Neural progenitor cell (in vitro differentiated cells): ENCODE data around the gene ZNF423. TPM values are rescaled to one million over a fixed set of nuclear protein-coding genes. Genes with fewer than 3 reads are reported as not detected.

ENCODE experiments used
- DNase-seq: peaks from one replicate; pipeline ENCODE4 v3.0.0-alpha.2; 2016; ENCODE audit warnings: low spot score
- H2AFZ ChIP-seq: fragments of 200-600 bp; sonication (generic); replicated peaks from 2 replicates; pipeline ENCODE4 v1.6.1; 2016; ENCODE audit warnings: antibody characterized with exemption
- H3F3A ChIP-seq: fragments of 200-600 bp; sonication (generic); 2 replicates; pipeline ENCODE4 v1.6.1; 2016; ENCODE audit warnings: antibody characterized with exemption, low read depth
- H3K27ac ChIP-seq: fragments of 200-600 bp; sonication (generic); 2 replicates; pipeline ENCODE4 v1.5.1; 2016; ENCODE audit warnings: mild to moderate bottlenecking
- H3K27me3 ChIP-seq: fragments of 200-600 bp; sonication (generic); 2 replicates; pipeline ENCODE4 v1.6.1; 2016; ENCODE audit warnings: mild to moderate bottlenecking, moderate library complexity
- H3K36me3 ChIP-seq: fragments of 200-600 bp; sonication (generic); 2 replicates; pipeline ENCODE4 v1.5.1; 2016
- H3K4me1 ChIP-seq: fragments of 200-600 bp; sonication (generic); 2 replicates; pipeline ENCODE4 v1.6.1; 2016; ENCODE audit warnings: mixed run types
- H3K4me2 ChIP-seq: fragments of 200-600 bp; sonication (generic); 2 replicates; pipeline ENCODE4 v1.6.1; 2016
- H3K4me3 ChIP-seq: fragments of 200-600 bp; sonication (generic); 2 replicates; pipeline ENCODE4 v1.5.1; 2016
- H3K79me2 ChIP-seq: fragments of 200-600 bp; sonication (generic); 2 replicates; pipeline ENCODE4 v1.6.1; 2016; ENCODE audit warnings: low read depth
- H3K9ac ChIP-seq: fragments of 200-600 bp; sonication (generic); 2 replicates; pipeline ENCODE4 v1.6.1; 2016
- H3K9me3 ChIP-seq: fragments of 200-600 bp; sonication (generic); 2 replicates; pipeline ENCODE4 v1.5.1; 2016; ENCODE audit warnings: low read depth
- H4K20me1 ChIP-seq: fragments of 200-600 bp; sonication (generic); 2 replicates; pipeline ENCODE4 v1.6.1; 2016; ENCODE audit warnings: low read depth
- H3K27ac Mint-ChIP-seq: 3 replicates; pipeline ENCODE4 v1.8.0; 2021; ENCODE audit warnings: mixed read lengths
- H3K27me3 Mint-ChIP-seq: 2 replicates; pipeline ENCODE4 v1.8.0; 2022; ENCODE audit warnings: low read depth, mild to moderate bottlenecking, inconsistent platforms, moderate library complexity, mixed read lengths; ENCODE audit not compliant: insufficient read depth
- H3K36me3 Mint-ChIP-seq: 3 replicates; pipeline ENCODE4 v1.8.0; 2021; ENCODE audit warnings: mixed read lengths
- H3K4me1 Mint-ChIP-seq: 3 replicates; pipeline ENCODE4 v1.8.0; 2021; ENCODE audit warnings: mixed read lengths
- H3K4me3 Mint-ChIP-seq: 3 replicates; pipeline ENCODE4 v1.8.0; 2021; ENCODE audit warnings: mild to moderate bottlenecking, moderate library complexity, mixed read lengths
- H3K9me3 Mint-ChIP-seq: 3 replicates; pipeline ENCODE4 v1.8.0; 2020; ENCODE audit warnings: mixed read lengths
- CTCF ChIP-seq: fragments of 200-600 bp; sonication (generic); IDR thresholded peaks from 2 replicates; pipeline ENCODE4 v1.5.1; 2017; ENCODE audit warnings: antibody characterized with exemption, mild to moderate bottlenecking
- EZH2 ChIP-seq: fragments of 200-600 bp; sonication (generic); IDR thresholded peaks from 2 replicates; pipeline ENCODE4 v1.6.1; 2017; ENCODE audit warnings: antibody characterized with exemption, mild to moderate bottlenecking, moderate library complexity
- EZH2phosphoT487 ChIP-seq: fragments of 200-600 bp; sonication (generic); IDR thresholded peaks from 2 replicates; pipeline ENCODE4 v1.6.1; 2017; ENCODE audit warnings: antibody characterized with exemption
- total RNA-seq: library from RNA; depleted of rRNA; stranded (reverse); fragments of >200 nt; gene quantifications from 2 replicates; pipeline ENCODE4 v1.2.3, GENCODE V29; 2015; ENCODE audit warnings: low replicate concordance

The ZNF423 gene
- total RNA-seq, 1 donor from 2014 or later: 21.9 TPM

GRCh38 chr16:49599704-49600103, 256.2 kb downstream of the ZNF423 start:
- no peak overlapping the region for H3K27ac ChIP-seq
- no peak for DNase-seq

GRCh38 chr16:49599281-49599680, 256.6 kb downstream of the ZNF423 start:
- Histone ChIP-seq H3K4me3 (no peak overlapping the region), H3K79me2 (peaks cover 35% of the 10 kb centered on the region), H3K4me1 (peaks cover 40% of the 10 kb centered on the region), H2AFZ (no peak overlapping the region), H3K4me2 (no peak overlapping the region), H3K27me3 (no peaks in the 10 kb centered on the region), H4K20me1 (peaks cover 68% of the 10 kb centered on the region), H3K36me3 (no peaks in the 10 kb centered on the region), H3K9me3 (no peaks in the 10 kb centered on the region), H3K9ac (no peak overlapping the region), H3K27ac (no peak overlapping the region), H3F3A (peaks cover 36% of the 10 kb centered on the region)
- Mint-ChIP-seq H3K4me3 (no peak overlapping the region), H3K36me3 (no peaks in the 10 kb centered on the region), H3K9me3 (no peaks in the 10 kb centered on the region), H3K27ac (peak overlapping the region; percentile 27), H3K4me1 (peaks cover 73% of the 10 kb centered on the region), H3K27me3 (peaks cover 7% of the 10 kb centered on the region)
- no peak for DNase-seq
- TF ChIP-seq EZH2phosphoT487: no peak
- TF ChIP-seq CTCF: no peak
- TF ChIP-seq EZH2: no peak

More at GRCh38 chr16:49599704-49600103, 256.2 kb downstream of the ZNF423 start:
- no peaks in the 10 kb centered on the region for H3K27me3 ChIP-seq
- peaks cover 36% of the 10 kb centered on the region for H3F3A ChIP-seq
- peaks cover 31% of the 10 kb centered on the region for H3K79me2 ChIP-seq
- Mint-ChIP-seq H3K4me3 (no peak overlapping the region), H3K27me3 (peaks cover 3% of the 10 kb centered on the region), H3K4me1 (peaks cover 73% of the 10 kb centered on the region), H3K9me3 (no peaks in the 10 kb centered on the region), H3K27ac (peak overlapping the region; percentile 27), H3K36me3 (no peaks in the 10 kb centered on the region)
- no peaks in the 10 kb centered on the region for H3K36me3 ChIP-seq
- TF ChIP-seq EZH2phosphoT487 (no peak), CTCF (no peak), EZH2 (no peak)
- no peaks in the 10 kb centered on the region for H3K9me3 ChIP-seq
- no peak overlapping the region for H2AFZ ChIP-seq
- H3K9ac ChIP-seq: no peak overlapping the region
- peaks cover 64% of the 10 kb centered on the region for H4K20me1 ChIP-seq
- no peak overlapping the region for H3K4me3 ChIP-seq
- H3K4me2 ChIP-seq: no peak overlapping the region
- H3K4me1 ChIP-seq: peaks cover 36% of the 10 kb centered on the region

- Histone ChIP-seq H3K36me3 (no peaks in the 10 kb centered on the region), H3K9me3 (no peaks in the 10 kb centered on the region), H2AFZ (no peak overlapping the region), H4K20me1 (peaks cover 70% of the 10 kb centered on the region), H3K9ac (no peak overlapping the region), H3F3A (peaks cover 36% of the 10 kb centered on the region), H3K27me3 (no peaks in the 10 kb centered on the region), H3K79me2 (peaks cover 42% of the 10 kb centered on the region), H3K4me2 (no peak overlapping the region), H3K4me3 (no peak overlapping the region), H3K4me1 (peaks cover 41% of the 10 kb centered on the region), H3K27ac (no peak overlapping the region)
- Mint-ChIP-seq H3K4me1 (peaks cover 71% of the 10 kb centered on the region), H3K9me3 (no peaks in the 10 kb centered on the region), H3K36me3 (no peaks in the 10 kb centered on the region), H3K4me3 (no peak overlapping the region), H3K27ac (no peak overlapping the region), H3K27me3 (peaks cover 7% of the 10 kb centered on the region)
- TF ChIP-seq EZH2phosphoT487: no peak
- TF ChIP-seq EZH2: no peak
- no peak for DNase-seq
These were observed 257.3 kb downstream of the ZNF423 start for GRCh38 chr16:49598383-49599170.

- Histone ChIP-seq H3K4me3 (no peak overlapping the region), H2AFZ (no peak overlapping the region), H3K36me3 (no peaks in the 10 kb centered on the region), H3F3A (peaks cover 36% of the 10 kb centered on the region), H4K20me1 (peaks cover 70% of the 10 kb centered on the region), H3K27me3 (no peaks in the 10 kb centered on the region), H3K4me1 (peaks cover 41% of the 10 kb centered on the region), H3K4me2 (no peak overlapping the region), H3K9me3 (no peaks in the 10 kb centered on the region), H3K9ac (no peak overlapping the region), H3K79me2 (peaks cover 44% of the 10 kb centered on the region), H3K27ac (no peak overlapping the region)
- Mint-ChIP-seq H3K9me3 (no peaks in the 10 kb centered on the region), H3K4me1 (peaks cover 74% of the 10 kb centered on the region), H3K36me3 (no peaks in the 10 kb centered on the region), H3K27me3 (peaks cover 5% of the 10 kb centered on the region), H3K27ac (peak overlapping the region; percentile 18), H3K4me3 (no peak overlapping the region)
- DNase-seq: no peak
- TF ChIP-seq EZH2phosphoT487 (no peak), CTCF (no peak), EZH2 (no peak)
These were observed 258.1 kb downstream of the ZNF423 start for GRCh38 chr16:49597796-49598195.
